ENCODE data around the gene DPPA4.
"Not testable (repeated sequence)": the region's sequence is repeated elsewhere in the genome, so short reads cannot be mapped to it uniquely, and the experiment has no call there.

The DPPA4 gene

GRCh38 chr3:109337393-109337792 lies at the start of gene DPPA4:
DPPA4 (minus strand) TSS chr3:109337546; CDS start chr3:109337517, 29 bp downstream.
- DNase-seq (ENCODE audit: extremely low read depth, insufficient read length), result no peak
- Histone ChIP-seq H3K27me3 (replicated peaks; ENCODE audit: control insufficient read depth, insufficient read depth, low read length) (no peaks in the 10 kb centered on the region), H3K36me3 (ENCODE audit: control insufficient read depth, insufficient read depth, low read length) (no peaks in the 10 kb centered on the region), H3K4me3 (replicated peaks; ENCODE audit: low read depth, low read length) (no peak within 1 kb of the TSS)
- no peak for TF ChIP-seq CTCF (IDR thresholded peaks at IDR 0.05; ENCODE audit: insufficient read depth, low read length, poor library complexity, severe bottlenecking)

- no peak for DNase-seq (ENCODE audit: extremely low read depth, insufficient read length)
- Histone ChIP-seq H3K27me3 (replicated peaks; ENCODE audit: control insufficient read depth, insufficient read depth, low read length) (no peaks in the 10 kb centered on the region), H3K36me3 (ENCODE audit: control insufficient read depth, insufficient read depth, low read length) (no peaks in the 10 kb centered on the region), H3K4me3 (replicated peaks; ENCODE audit: low read depth, low read length) (no peak overlapping the region)
- no peak for TF ChIP-seq CTCF (IDR thresholded peaks at IDR 0.05; ENCODE audit: insufficient read depth, low read length, poor library complexity, severe bottlenecking)
Observed at GRCh38 chr3:109385442-109386318, 48.3 kb upstream of the DPPA4 start.

- Histone ChIP-seq H3K36me3 (ENCODE audit: control insufficient read depth, insufficient read depth, low read length) (no peaks in the 10 kb centered on the region), H3K27me3 (replicated peaks; ENCODE audit: control insufficient read depth, insufficient read depth, low read length) (no peaks in the 10 kb centered on the region), H3K4me3 (replicated peaks; ENCODE audit: low read depth, low read length) (no peak overlapping the region)
- no peak for TF ChIP-seq CTCF (IDR thresholded peaks at IDR 0.05; ENCODE audit: insufficient read depth, low read length, poor library complexity, severe bottlenecking)
- DNase-seq (ENCODE audit: extremely low read depth, insufficient read length), result no peak
Observed at GRCh38 chr3:109384164-109384563, 46.8 kb upstream of the DPPA4 start.

- no peak for TF ChIP-seq CTCF (IDR thresholded peaks at IDR 0.05; ENCODE audit: insufficient read depth, low read length, poor library complexity, severe bottlenecking)
- Histone ChIP-seq H3K27me3 (replicated peaks; ENCODE audit: control insufficient read depth, insufficient read depth, low read length) (no peaks in the 10 kb centered on the region), H3K4me3 (replicated peaks; ENCODE audit: low read depth, low read length) (no peak overlapping the region), H3K36me3 (ENCODE audit: control insufficient read depth, insufficient read depth, low read length) (no peaks in the 10 kb centered on the region)
- DNase-seq (ENCODE audit: extremely low read depth, insufficient read length), result no peak
Observed at GRCh38 chr3:109382588-109382987, 45.2 kb upstream of the DPPA4 start.

GRCh38 chr3:109375975-109376374 lies 38.6 kb upstream of the DPPA4 start:
- Histone ChIP-seq H3K4me3 (replicated peaks; ENCODE audit: low read depth, low read length) (no peak overlapping the region), H3K36me3 (ENCODE audit: control insufficient read depth, insufficient read depth, low read length) (no peaks in the 10 kb centered on the region), H3K27me3 (replicated peaks; ENCODE audit: control insufficient read depth, insufficient read depth, low read length) (no peaks in the 10 kb centered on the region)
- TF ChIP-seq CTCF (IDR thresholded peaks at IDR 0.05; ENCODE audit: insufficient read depth, low read length, poor library complexity, severe bottlenecking), result no peak
- DNase-seq (ENCODE audit: extremely low read depth, insufficient read length), result no peak

GRCh38 chr3:109374434-109374833 lies 37.1 kb upstream of the DPPA4 start:
- not testable (repeated sequence) for H3K27me3 ChIP-seq (replicated peaks; ENCODE audit: control insufficient read depth, insufficient read depth, low read length); DNase-seq (ENCODE audit: extremely low read depth, insufficient read length); H3K36me3 ChIP-seq (ENCODE audit: control insufficient read depth, insufficient read depth, low read length); H3K4me3 ChIP-seq (replicated peaks; ENCODE audit: low read depth, low read length)

All from GM06990 (cell line).